Activated CD4-positive, CD25-positive, alpha-beta regulatory T cell treated with anti-CD3 and anti-CD28 coated beads, Interleukin-2, amount 50 U/mL, for 16 hours (primary cell): ENCODE data around the gene ANTKMT.

Experiments
- DNase-seq: peaks from one replicate; pipeline ENCODE4 v3.0.0-alpha.2; 2020; ENCODE audit warnings: low read depth, low spot score

ANTKMT gene

DNA sequence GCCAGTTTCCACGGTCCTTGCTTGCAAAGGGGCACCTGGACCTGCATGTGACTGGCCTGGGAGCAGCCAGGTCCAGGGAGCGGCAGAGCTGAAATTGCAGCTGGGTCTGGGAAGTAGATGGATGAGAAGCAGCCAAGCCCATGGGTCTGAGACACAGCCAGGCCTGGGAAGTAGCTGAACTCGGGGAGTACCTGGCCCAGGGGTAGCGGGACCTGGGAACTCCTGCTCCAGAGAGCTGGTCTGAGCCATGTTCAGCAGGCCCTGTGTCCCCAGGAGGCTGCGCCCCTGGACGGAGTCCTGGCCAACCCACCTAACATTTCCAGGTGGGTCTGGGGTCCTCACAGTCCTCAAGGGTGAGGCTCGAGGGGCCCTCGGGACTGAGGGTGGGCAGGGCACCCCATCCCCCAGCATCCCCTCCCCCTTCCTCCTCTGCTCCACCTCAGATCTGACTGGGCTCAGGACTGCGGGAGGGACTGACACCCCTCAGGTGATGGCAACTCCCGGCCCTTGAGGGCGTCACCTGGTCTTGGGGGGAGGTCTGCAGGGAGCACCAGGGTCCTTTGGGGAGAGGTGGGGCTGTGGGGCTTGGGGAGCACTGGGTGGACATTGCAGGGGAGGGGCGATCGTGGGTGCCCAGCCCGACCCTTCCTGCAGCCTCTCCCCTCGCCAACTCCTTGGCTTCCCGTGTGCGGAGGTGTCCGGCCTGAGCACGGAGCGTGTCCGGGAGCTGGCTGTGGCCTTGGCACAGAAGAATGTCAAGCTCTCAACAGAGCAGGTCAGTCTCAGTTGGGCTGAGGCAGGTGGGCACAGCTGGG lies 42.6 kb downstream of the ANTKMT start:
- DNase-seq: no peak

DNA sequence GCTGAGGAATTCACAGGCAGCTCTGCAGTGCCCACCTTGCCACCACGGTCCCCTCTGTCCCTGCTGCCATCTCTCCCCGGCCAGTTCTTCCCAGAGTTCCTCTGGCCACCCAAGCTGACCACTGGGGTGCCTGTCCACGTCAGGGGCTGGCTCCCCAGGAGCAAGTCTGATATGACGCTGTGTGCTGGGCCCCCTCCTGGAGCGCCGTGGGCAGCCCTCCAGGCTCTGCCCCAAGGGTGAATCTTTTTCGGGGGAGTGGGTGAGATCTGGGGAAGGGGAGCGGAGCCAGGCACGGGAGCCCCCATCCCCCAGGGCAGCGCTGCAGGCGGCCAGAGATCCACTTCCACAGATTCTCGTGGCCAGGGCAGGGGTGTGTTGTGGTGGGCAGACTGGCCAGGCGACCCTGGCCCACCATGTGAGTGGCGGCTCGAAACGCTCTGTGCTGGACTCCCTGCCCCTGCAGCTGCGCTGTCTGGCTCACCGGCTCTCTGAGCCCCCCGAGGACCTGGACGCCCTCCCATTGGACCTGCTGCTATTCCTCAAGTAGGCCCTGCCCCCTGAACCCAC lies 43.3 kb downstream of the ANTKMT start:
- no peak for DNase-seq

DNA sequence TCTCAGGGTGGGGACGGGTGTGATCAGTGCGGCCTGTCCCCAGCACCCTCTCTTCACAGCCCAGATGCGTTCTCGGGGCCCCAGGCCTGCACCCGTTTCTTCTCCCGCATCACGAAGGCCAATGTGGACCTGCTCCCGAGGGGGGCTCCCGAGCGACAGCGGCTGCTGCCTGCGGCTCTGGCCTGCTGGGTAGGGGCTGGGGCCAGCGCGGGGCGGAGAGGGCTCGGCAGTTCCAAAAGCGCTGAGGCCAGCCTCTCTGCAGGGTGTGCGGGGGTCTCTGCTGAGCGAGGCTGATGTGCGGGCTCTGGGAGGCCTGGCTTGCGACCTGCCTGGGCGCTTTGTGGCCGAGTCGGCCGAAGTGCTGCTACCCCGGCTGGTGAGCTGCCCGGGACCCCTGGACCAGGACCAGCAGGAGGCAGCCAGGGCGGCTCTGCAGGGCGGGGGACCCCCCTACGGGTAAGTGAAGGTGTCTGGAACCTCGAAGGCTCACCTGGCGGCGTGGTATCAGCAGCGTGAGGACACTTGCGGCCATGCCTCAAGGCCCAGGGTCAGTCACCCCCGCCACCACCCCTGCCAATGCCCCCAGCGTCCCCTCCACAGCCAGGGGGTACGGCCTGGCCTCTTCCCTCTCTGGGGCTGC lies 44.0 kb downstream of the ANTKMT start:
- no peak for DNase-seq

- no peak for DNase-seq
These were observed 44.5 kb downstream of the ANTKMT start for GRCh38 chr16:765488-765865.

DNA sequence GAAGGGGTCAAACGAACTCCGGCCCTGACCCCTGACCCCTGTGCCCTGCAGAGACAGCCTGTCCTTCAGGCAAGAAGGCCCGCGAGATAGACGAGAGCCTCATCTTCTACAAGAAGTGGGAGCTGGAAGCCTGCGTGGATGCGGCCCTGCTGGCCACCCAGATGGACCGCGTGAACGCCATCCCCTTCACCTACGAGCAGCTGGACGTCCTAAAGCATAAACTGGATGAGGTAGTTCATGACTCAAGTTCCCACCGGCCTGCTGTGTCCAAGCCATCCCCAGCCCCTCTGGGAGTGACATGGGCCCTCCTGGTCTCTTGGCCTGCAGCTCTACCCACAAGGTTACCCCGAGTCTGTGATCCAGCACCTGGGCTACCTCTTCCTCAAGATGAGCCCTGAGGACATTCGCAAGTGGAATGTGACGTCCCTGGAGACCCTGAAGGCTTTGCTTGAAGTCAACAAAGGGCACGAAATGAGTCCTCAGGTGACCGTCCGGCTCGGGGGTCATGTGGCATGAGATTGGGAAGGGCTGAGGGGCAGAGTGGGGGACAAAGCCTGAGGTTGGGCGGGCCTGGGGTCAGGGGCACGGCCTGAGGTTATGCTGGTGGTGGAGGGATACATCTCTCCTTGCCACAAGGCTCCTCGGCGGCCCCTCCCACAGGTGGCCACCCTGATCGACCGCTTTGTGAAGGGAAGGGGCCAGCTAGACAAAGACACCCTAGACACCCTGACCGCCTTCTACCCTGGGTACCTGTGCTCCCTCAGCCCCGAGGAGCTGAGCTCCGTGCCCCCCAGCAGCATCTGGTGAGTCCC lies 45.3 kb downstream of the ANTKMT start:
- no peak for DNase-seq

GRCh38 chr16:766820-767640 lies 46.1 kb downstream of the ANTKMT start:
- no peak for DNase-seq

- DNase-seq: no peak
These were observed 46.8 kb downstream of the ANTKMT start for GRCh38 chr16:767743-768235.

DNA sequence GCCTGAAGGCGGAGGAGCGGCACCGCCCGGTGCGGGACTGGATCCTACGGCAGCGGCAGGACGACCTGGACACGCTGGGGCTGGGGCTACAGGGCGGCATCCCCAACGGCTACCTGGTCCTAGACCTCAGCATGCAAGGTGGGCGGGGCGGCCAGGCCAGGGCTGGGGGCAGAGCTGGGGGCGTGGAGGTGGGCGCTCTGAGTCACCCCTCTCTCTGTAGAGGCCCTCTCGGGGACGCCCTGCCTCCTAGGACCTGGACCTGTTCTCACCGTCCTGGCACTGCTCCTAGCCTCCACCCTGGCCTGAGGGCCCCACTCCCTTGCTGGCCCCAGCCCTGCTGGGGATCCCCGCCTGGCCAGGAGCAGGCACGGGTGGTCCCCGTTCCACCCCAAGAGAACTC lies 47.5 kb downstream of the ANTKMT start:
- DNase-seq: no peak

GRCh38 chr16:769184-769784 lies 48.3 kb downstream of the ANTKMT start:
- DNase-seq: no peak

- DNase-seq: no peak
These were observed 49.0 kb downstream of the ANTKMT start for GRCh38 chr16:769934-770333.

GRCh38 chr16:770411-770810 lies 49.5 kb downstream of the ANTKMT start:
- no peak for DNase-seq
